H1 (cell line): ENCODE data around the gene TMEM50A. TPM values are rescaled to one million over a fixed set of nuclear protein-coding genes. Genes with fewer than 3 reads are reported as not detected.
"Not testable (repeated sequence)": the region's sequence is repeated elsewhere in the genome, so short reads cannot be mapped to it uniquely, and the experiment has no call there.

Experiments
- CTCF ChIA-PET: fragments of 300-600 bp; sonication (Branson Sonifier 250); formaldehyde crosslinking; loops from one replicate; lab custom pipeline; 2021; ENCODE audit not compliant: partially characterized antibody; lab: Charles Lee
- POLR2A ChIA-PET: fragments of 300-600 bp; sonication (Branson Sonifier 250); formaldehyde crosslinking; loops from one replicate; lab custom pipeline; 2021; ENCODE audit warnings: inconsistent platforms; ENCODE audit not compliant: partially characterized antibody; lab: Charles Lee
- DNase-seq, 2 experiments: peaks; one replicate each; pipeline versions ENCODE4 v3.0.0 to v3.0.0-alpha.2; 2010 to 2022; ENCODE audit warnings: low spot score in 2 of 2, low read depth in 1 of 2, mixed read lengths in 1 of 2
- FAIRE-seq: peaks from 2 replicates; lab custom pipeline; 2011; peaks lifted over from hg19 to GRCh38; lab: Jason Lieb, UNC
- H2AFZ ChIP-seq: 2 replicates; pipeline ENCODE4 v1.8.1; 2012; ENCODE audit warnings: low read length, inconsistent platforms
- H2AK5ac ChIP-seq: 2 replicates; pipeline ENCODE4 v1.6.1; 2013; ENCODE audit warnings: low read depth, low read length
- H2BK120ac ChIP-seq: replicated peaks from 2 replicates; pipeline ENCODE3; 2013; ENCODE audit warnings: low read depth, low read length, inconsistent platforms
- H2BK12ac ChIP-seq: 2 replicates; pipeline ENCODE4 v1.6.1; 2013; ENCODE audit warnings: low read depth, low read length
- H2BK15ac ChIP-seq: 2 replicates; pipeline ENCODE4 v1.6.1; 2013; ENCODE audit warnings: low read length
- H2BK20ac ChIP-seq: 2 replicates; pipeline ENCODE4 v1.6.1; 2013; ENCODE audit warnings: low read length
- H2BK5ac ChIP-seq: 2 replicates; pipeline ENCODE4 v1.6.1; 2013; ENCODE audit warnings: low read depth, low read length
- H3K14ac ChIP-seq: 2 replicates; pipeline ENCODE4 v1.6.1; 2013; ENCODE audit warnings: inconsistent platforms; ENCODE audit not compliant: insufficient read length
- H3K18ac ChIP-seq: 2 replicates; pipeline ENCODE4 v1.6.1; 2013; ENCODE audit warnings: low read length; ENCODE audit errors: extremely low read depth
- H3K23ac ChIP-seq: 2 replicates; pipeline ENCODE4 v1.6.1; 2013; ENCODE audit warnings: inconsistent platforms; ENCODE audit not compliant: insufficient read length
- H3K23me2 ChIP-seq: 2 replicates; pipeline ENCODE4 v1.6.1; 2013; ENCODE audit warnings: low read depth, low read length
- H3K27ac ChIP-seq: 2 replicates; pipeline ENCODE4 v1.6.1; 2011; ENCODE audit warnings: low read depth, low read length, inconsistent platforms
- H3K27me3 ChIP-seq, 4 experiments: replicated peaks in 1 of 4; 1 replicate in 1 of 4; 2 replicates in 3 of 4; pipeline versions ENCODE4 v1.6.1 to v1.8.1; 2011 to 2013; ENCODE audit warnings: low read length in 3 of 4, mild to moderate bottlenecking in 3 of 4, inconsistent platforms in 2 of 4, mixed read lengths in 2 of 4, moderate library complexity in 1 of 4; ENCODE audit not compliant: control insufficient read depth in 3 of 4, insufficient read depth in 3 of 4; ENCODE audit errors: extremely low read depth in 1 of 4
- H3K36me3 ChIP-seq, 4 experiments: 2 replicates each; pipeline versions ENCODE4 v1.6.1 to v1.8.1; 2011 to 2013; ENCODE audit warnings: mild to moderate bottlenecking in 4 of 4, low read length in 3 of 4, moderate library complexity in 2 of 4, control low read depth in 1 of 4, inconsistent platforms in 1 of 4; ENCODE audit not compliant: insufficient read depth in 4 of 4, control insufficient read depth in 2 of 4
- H3K4ac ChIP-seq: replicated peaks from 2 replicates; pipeline ENCODE3; 2013; ENCODE audit warnings: low read length, low read depth, mixed read lengths, inconsistent platforms; ENCODE audit not compliant: insufficient read length
- H3K4me1 ChIP-seq, 4 experiments: replicated peaks in 1 of 4; 1 replicate in 1 of 4; 2 replicates in 3 of 4; pipeline versions ENCODE4 v1.6.1 to v1.8.1; 2011 to 2013; ENCODE audit warnings: low read length in 3 of 4, inconsistent platforms in 2 of 4, mixed read lengths in 1 of 4; ENCODE audit not compliant: insufficient read depth in 4 of 4, control insufficient read depth in 3 of 4
- H3K4me2 ChIP-seq, 2 experiments: 2 replicates each; pipeline versions ENCODE4 v1.6.1 to v1.8.1; 2011 to 2013; ENCODE audit warnings: low read depth in 2 of 2, low read length in 2 of 2, control low read depth in 1 of 2, inconsistent platforms in 1 of 2, mild to moderate bottlenecking in 1 of 2; ENCODE audit not compliant: insufficient read depth in 1 of 2
- H3K4me3 ChIP-seq, 4 experiments: fragments of 200-600, 300-600 bp in 1 of 4; sonication (generic), shearing (Covaris generic), sonication (Bioruptor Twin) in 1 of 4; 2 replicates each; pipeline versions ENCODE4 v1.5.1 to v1.8.1; 2011 to 2016; ENCODE audit warnings: low read length in 4 of 4, low read depth in 3 of 4, control low read depth in 2 of 4, inconsistent platforms in 2 of 4, mild to moderate bottlenecking in 2 of 4, mixed read lengths in 1 of 4, moderate library complexity in 1 of 4; ENCODE audit not compliant: insufficient read depth in 2 of 4; ENCODE audit errors: extremely low read depth in 1 of 4
- H3K56ac ChIP-seq: replicated peaks from 2 replicates; pipeline ENCODE3; 2013; ENCODE audit warnings: low read depth, mild to moderate bottlenecking, mixed read lengths, low read length, inconsistent platforms; ENCODE audit not compliant: insufficient read length
- H3K79me1 ChIP-seq: 2 replicates; pipeline ENCODE4 v1.6.1; 2013; ENCODE audit warnings: low read depth, low read length, control low read depth
- H3K79me2 ChIP-seq, 2 experiments: 2 replicates each; pipeline versions ENCODE4 v1.6.1 to v1.8.1; 2012 to 2013; ENCODE audit warnings: low read length in 2 of 2, mild to moderate bottlenecking in 2 of 2, inconsistent platforms in 1 of 2; ENCODE audit not compliant: insufficient read depth in 2 of 2, control insufficient read depth in 1 of 2
- H3K9ac ChIP-seq, 4 experiments: replicated peaks in 1 of 4; 1 replicate in 1 of 4; 2 replicates in 3 of 4; pipeline versions ENCODE4 v1.6.1 to v1.8.1; 2011 to 2013; ENCODE audit warnings: low read depth in 3 of 4, low read length in 3 of 4, control low read depth in 2 of 4, mild to moderate bottlenecking in 2 of 4, moderate library complexity in 2 of 4, inconsistent platforms in 1 of 4; ENCODE audit errors: extremely low read depth in 1 of 4
- H3K9me3 ChIP-seq, 2 experiments: 2 replicates each; pipeline versions ENCODE4 v1.6.1 to v1.8.1; 2012 to 2013; ENCODE audit warnings: mild to moderate bottlenecking in 2 of 2, moderate library complexity in 2 of 2, control low read depth in 1 of 2, inconsistent platforms in 1 of 2, low read depth in 1 of 2, low read length in 1 of 2, mixed read lengths in 1 of 2; ENCODE audit not compliant: insufficient read depth in 2 of 2
- H4K20me1 ChIP-seq, 2 experiments: replicated peaks in 1 of 2; 2 replicates each; pipeline versions ENCODE3 to v1.8.1; 2011 to 2013; ENCODE audit warnings: inconsistent platforms in 2 of 2, low read length in 2 of 2, mild to moderate bottlenecking in 1 of 2; ENCODE audit not compliant: insufficient read depth in 2 of 2, control insufficient read depth in 1 of 2
- H4K5ac ChIP-seq: 2 replicates; pipeline ENCODE4 v1.6.1; 2013; ENCODE audit warnings: low read length, low read depth, mixed read lengths, inconsistent platforms; ENCODE audit not compliant: insufficient read length
- H4K8ac ChIP-seq: 2 replicates; pipeline ENCODE4 v1.8.0; 2013; ENCODE audit warnings: mild to moderate bottlenecking, moderate library complexity, low read length, inconsistent platforms; ENCODE audit not compliant: insufficient read depth; ENCODE audit errors: extremely low read depth
- H4K91ac ChIP-seq: replicated peaks from 2 replicates; pipeline ENCODE3; 2013; ENCODE audit warnings: low read length, mixed read lengths, inconsistent platforms; ENCODE audit not compliant: insufficient read length
- CTCF ChIP-seq, 3 experiments: IDR thresholded peaks; 1 replicate in 2 of 3; 2 replicates in 1 of 3; pipeline versions ENCODE4 v1.5.1 to v1.6.1; 2011; ENCODE audit warnings: low read length in 3 of 3, mild to moderate bottlenecking in 3 of 3, inconsistent platforms in 2 of 3, low read depth in 1 of 3, moderate library complexity in 1 of 3; ENCODE audit not compliant: insufficient read depth in 1 of 3; ENCODE audit errors: control extremely low read depth in 1 of 3
- RAD21 ChIP-seq, 2 experiments: IDR thresholded peaks in 1 of 2; conservative IDR thresholded peaks in 1 of 2; 2 replicates each; pipeline ENCODE4 v1.6.1; 2011; ENCODE audit warnings: low read depth in 2 of 2, low read length in 2 of 2, improper control_type of control experiment in 1 of 2, inconsistent platforms in 1 of 2, mild to moderate bottlenecking in 1 of 2, moderate library complexity in 1 of 2
- WGBS, 2 experiments: shearing (Covaris generic) in 1 of 2; methylation state at CpG; one replicate each; pipeline versions ENCODE4 v1.1.6 to v1.1.7; 2013 to 2015; ENCODE audit warnings: low lambda C conversion rate in 2 of 2, mixed read lengths in 2 of 2, inconsistent platforms in 1 of 2, low coverage in 1 of 2, missing lambda C conversion rate in 1 of 2; ENCODE audit not compliant: insufficient replicate concordance in 2 of 2, insufficient coverage in 1 of 2, insufficient read length in 1 of 2; ENCODE audit errors: extremely low coverage in 1 of 2, missing lambda C conversion rate in 1 of 2; 5-methylcytosine and 5-hydroxymethylcytosine counted together
- polyA plus RNA-seq, 7 experiments: library from polyadenylated mRNA; depleted of rRNA in 3 of 7; stranded (reverse) in 5 of 7; unstranded in 2 of 7; fragments of >200 nt in 5 of 7; fragments of 200-250 nt in 2 of 7; gene quantifications; 1 replicate in 5 of 7; 2 replicates in 1 of 7; 4 replicates in 1 of 7; pipeline versions ENCODE4 v1.2.1 to v1.2.3, GENCODE V29; 2011 to 2013; ENCODE audit warnings: missing spikeins in 2 of 7, mixed read lengths in 2 of 7
- total RNA-seq: library from RNA; stranded (reverse); fragmentation: NEBNext Ultra II Directional; extraction: Animal tissue kit (Norgen Biotek cat#: 25700); gene quantifications from 2 replicates; pipeline ENCODE4 v1.2.1, GENCODE V29; 2021

Gene TMEM50A
- total and polyA plus RNA-seq, 2 of the 8 experiments (the other 6 are each of a cell fraction or from before 2014, with no cell fraction given) = 98.6 to 111 TPM

DNA sequence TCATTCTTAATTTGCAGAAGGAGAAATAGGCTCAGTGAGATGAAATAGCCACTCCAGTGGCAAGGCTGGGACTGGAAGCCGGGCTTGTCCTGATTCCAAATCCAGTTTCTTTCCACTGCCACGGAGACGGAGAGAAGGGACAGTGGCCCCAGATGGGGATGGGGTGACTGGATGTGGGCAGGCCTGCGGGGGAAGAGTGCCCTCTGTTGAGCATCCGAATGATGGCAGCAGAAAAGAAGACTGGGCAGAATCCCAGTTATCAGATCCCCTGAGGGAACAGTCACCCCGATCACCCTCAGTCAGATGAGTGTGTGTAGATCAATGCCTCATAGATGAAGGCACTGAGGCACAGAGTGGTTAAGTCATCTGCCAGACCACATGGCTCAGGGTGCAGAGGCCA, 48.1 kb upstream of the TMEM50A start:
- H2BK5ac ChIP-seq, H3K79me1 ChIP-seq, H3K27ac ChIP-seq, CTCF ChIA-PET, H2AK5ac ChIP-seq, H4K20me1 ChIP-seq, H4K5ac ChIP-seq: not testable (repeated sequence)
- TF ChIP-seq CTCF (IDR thresholded peaks at IDR 0.05; ENCODE audit: control extremely low read depth in 1 of 3, insufficient read depth in 1 of 3, low read depth in 1 of 3, low read length in 3 of 3) (peak; percentile 18 to 27 (median 27)), RAD21 (IDR thresholded peaks at IDR 0.05 in 1 of 2, conservative IDR thresholded peaks at IDR 0.05 in 1 of 2; ENCODE audit: low read depth in 2 of 2, low read length in 2 of 2) (peak; percentile 38 to 40; a peak in 3 of 4 replicates)
- TF ChIP-seq, all 59 proteins: peak for 2; not testable (repeated sequence) for 57
- H4K91ac ChIP-seq, H3K27me3 ChIP-seq, H3K23ac ChIP-seq, H3K4me2 ChIP-seq, H3K23me2 ChIP-seq, H3K14ac ChIP-seq, H2AFZ ChIP-seq, H3K4ac ChIP-seq, H2BK120ac ChIP-seq, DNase-seq, H3K4me1 ChIP-seq, H3K18ac ChIP-seq, POLR2A ChIA-PET, H3K56ac ChIP-seq, H2BK20ac ChIP-seq, H3K4me3 ChIP-seq, H4K8ac ChIP-seq, H2BK12ac ChIP-seq, H3K36me3 ChIP-seq, H2BK15ac ChIP-seq, H3K9ac ChIP-seq, H3K9me3 ChIP-seq, H3K79me2 ChIP-seq: not testable (repeated sequence)
- 7% methylated on average over 5 of the region's 6 CpGs; no CpG with 5 or more reads in 1 of the 2 experiments for WGBS, 2 experiments
- FAIRE-seq = peak; percentile 96
